ENCODE data around the gene PTGER1. TPM values are rescaled to one million over a fixed set of nuclear protein-coding genes. Genes with fewer than 3 reads are reported as not detected.

PTGER1 gene
- total and polyA plus RNA-seq, 9 of the 15 experiments (the other 6 are each of a cell fraction or from before 2014, with no cell fraction given), result 0.06 to 0.36 (median 0.31) TPM; not detected in 5

DNA sequence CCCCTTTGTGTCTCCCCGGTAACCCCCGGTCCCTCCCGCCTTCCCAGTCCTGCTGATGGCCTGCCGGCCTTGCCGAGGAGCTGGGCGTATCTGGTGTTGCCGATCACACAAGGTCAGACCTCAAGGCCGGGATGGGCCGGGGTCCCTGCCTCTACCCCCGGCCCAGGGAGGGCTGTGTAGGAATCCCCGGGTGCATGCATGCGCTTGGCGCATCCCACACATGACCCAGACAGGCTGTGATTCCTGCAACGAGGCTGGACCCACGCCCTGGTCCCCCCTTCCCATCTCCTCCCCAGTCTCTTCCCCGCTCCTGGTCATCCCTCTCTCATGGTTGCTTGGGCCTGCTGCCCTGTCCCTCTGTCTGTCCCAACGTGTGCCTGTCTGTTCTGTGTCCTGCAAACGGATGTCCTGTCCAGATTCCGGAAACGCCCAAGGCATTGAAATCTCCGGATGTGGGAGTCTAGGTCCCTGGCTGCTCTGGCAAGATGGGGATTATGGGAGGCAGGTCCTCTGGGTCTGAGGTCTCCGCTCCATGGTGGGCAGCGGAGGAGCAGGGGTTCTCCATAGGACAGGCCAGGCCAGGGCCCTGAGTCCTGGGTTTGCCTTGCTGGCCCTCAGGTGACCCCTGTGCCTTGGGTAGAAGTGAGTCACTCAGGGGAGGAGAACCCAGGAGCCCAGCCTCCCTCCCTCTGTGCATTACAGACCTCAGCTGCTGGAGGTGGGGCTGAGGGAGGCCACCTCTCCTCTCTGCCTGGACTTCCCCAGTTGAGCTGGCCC lies 40.4 kb downstream of the PTGER1 start (continued):
- TF ChIP-seq NR2F6 (CRISPR knock-in tag; IDR thresholded peaks at IDR 0.05) (no peak), RBM39 (optimal IDR thresholded peaks at IDR 0.05; ENCODE audit: low read depth, low read length) (no peak), ARHGAP35 (IDR thresholded peaks at IDR 0.05; ENCODE audit: partially characterized antibody) (no peak), ZNF77 (CRISPR knock-in tag; IDR thresholded peaks at IDR 0.05) (no peak), NFE2L1 (tag; IDR thresholded peaks at IDR 0.05; ENCODE audit: borderline replicate concordance, low read depth) (no peak), ZKSCAN1 (IDR thresholded peaks at IDR 0.05; ENCODE audit: low read depth, low read length) (0 out of 2 replicates have a peak, but pooled peaks have one; percentile 22), CEBPB (tag; IDR thresholded peaks at IDR 0.05) (no peak), ZNF780A (CRISPR knock-in tag; IDR thresholded peaks at IDR 0.05) (no peak), SAFB (IDR thresholded peaks at IDR 0.05; ENCODE audit: borderline replicate concordance, low read depth, low read length) (0 out of 2 replicates have a peak, but pooled peaks have one; percentile 7), MAFG (tag; conservative IDR thresholded peaks at IDR 0.05) (no peak), SRSF3 (IDR thresholded peaks at IDR 0.05; ENCODE audit: insufficient read depth, low read length) (no peak), SP1 (CRISPR knock-in tag; IDR thresholded peaks at IDR 0.05) (peak; percentile 61), SIX5 (IDR thresholded peaks at IDR 0.05; ENCODE audit: borderline replicate concordance in 1 of 2, insufficient read depth in 1 of 2, low read depth in 1 of 2, low read length in 2 of 2) (no peak), MCM2 (IDR thresholded peaks at IDR 0.05; ENCODE audit: low read depth) (no peak), STAT5B (CRISPR knock-in tag; IDR thresholded peaks at IDR 0.05) (no peak), YBX1 (IDR thresholded peaks at IDR 0.05) (no peak), HDAC3 (IDR thresholded peaks at IDR 0.05; ENCODE audit: borderline replicate concordance, partially characterized antibody) (no peak), ZFPM2 (CRISPR knock-in tag; IDR thresholded peaks at IDR 0.05) (no peak), HDAC6 (IDR thresholded peaks at IDR 0.05; ENCODE audit: low read depth, low read length) (no peak), GATA2 (CRISPR knock-in tag; IDR thresholded peaks at IDR 0.05) (no peak), MED1 (CRISPR knock-in tag; IDR thresholded peaks at IDR 0.05; ENCODE audit: borderline replicate concordance) (no peak), CBX2 (IDR thresholded peaks at IDR 0.05; ENCODE audit: insufficient read depth, low read length, poor library complexity, severe bottlenecking) (no peak), ILF3 (IDR thresholded peaks at IDR 0.05; ENCODE audit: borderline replicate concordance) (no peak), ZNF133 (CRISPR knock-in tag; IDR thresholded peaks at IDR 0.05) (no peak), SNIP1 (IDR thresholded peaks at IDR 0.05; ENCODE audit: low read depth) (no peak)
- TF ChIP-seq, protein P1, sequence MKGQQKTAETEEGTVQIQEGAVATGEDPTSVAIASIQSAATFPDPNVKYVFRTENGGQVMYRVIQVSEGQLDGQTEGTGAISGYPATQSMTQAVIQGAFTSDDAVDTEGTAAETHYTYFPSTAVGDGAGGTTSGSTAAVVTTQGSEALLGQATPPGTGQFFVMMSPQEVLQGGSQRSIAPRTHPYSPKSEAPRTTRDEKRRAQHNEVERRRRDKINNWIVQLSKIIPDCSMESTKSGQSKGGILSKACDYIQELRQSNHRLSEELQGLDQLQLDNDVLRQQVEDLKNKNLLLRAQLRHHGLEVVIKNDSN (CRISPR knock-in tag; IDR thresholded peaks at IDR 0.05), result no peak
- TF ChIP-seq, protein P2, sequence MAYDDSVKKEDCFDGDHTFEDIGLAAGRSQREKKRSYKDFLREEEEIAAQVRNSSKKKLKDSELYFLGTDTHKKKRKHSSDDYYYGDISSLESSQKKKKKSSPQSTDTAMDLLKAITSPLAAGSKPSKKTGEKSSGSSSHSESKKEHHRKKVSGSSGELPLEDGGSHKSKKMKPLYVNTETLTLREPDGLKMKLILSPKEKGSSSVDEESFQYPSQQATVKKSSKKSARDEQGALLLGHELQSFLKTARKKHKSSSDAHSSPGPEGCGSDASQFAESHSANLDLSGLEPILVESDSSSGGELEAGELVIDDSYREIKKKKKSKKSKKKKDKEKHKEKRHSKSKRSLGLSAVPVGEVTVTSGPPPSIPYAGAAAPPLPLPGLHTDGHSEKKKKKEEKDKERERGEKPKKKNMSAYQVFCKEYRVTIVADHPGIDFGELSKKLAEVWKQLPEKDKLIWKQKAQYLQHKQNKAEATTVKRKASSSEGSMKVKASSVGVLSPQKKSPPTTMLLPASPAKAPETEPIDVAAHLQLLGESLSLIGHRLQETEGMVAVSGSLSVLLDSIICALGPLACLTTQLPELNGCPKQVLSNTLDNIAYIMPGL (CRISPR knock-in tag; IDR thresholded peaks at IDR 0.05), result no peak
- TF ChIP-seq, protein P3, sequence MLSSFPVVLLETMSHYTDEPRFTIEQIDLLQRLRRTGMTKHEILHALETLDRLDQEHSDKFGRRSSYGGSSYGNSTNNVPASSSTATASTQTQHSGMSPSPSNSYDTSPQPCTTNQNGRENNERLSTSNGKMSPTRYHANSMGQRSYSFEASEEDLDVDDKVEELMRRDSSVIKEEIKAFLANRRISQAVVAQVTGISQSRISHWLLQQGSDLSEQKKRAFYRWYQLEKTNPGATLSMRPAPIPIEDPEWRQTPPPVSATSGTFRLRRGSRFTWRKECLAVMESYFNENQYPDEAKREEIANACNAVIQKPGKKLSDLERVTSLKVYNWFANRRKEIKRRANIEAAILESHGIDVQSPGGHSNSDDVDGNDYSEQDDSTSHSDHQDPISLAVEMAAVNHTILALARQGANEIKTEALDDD (IDR thresholded peaks at IDR 0.05), result no peak
